D721Med (cell line): ENCODE measurements around the gene CIDEB.

Source experiments
- DNase-seq: peaks from one replicate; pipeline ENCODE4 v3.0.0; 2011; ENCODE audit warnings: low spot score; ENCODE audit not compliant: insufficient read length
- FAIRE-seq: peaks from 2 replicates; lab custom pipeline; 2011; peaks lifted over from hg19 to GRCh38; lab: Jason Lieb, UNC
- CTCF ChIP-seq: IDR thresholded peaks from 2 replicates; pipeline ENCODE4 v1.5.1; 2012; ENCODE audit warnings: mild to moderate bottlenecking, control low read depth; ENCODE audit not compliant: insufficient read depth; ENCODE audit errors: missing control alignments

CIDEB gene

GRCh38 chr14:24285351-24285750 is 22.4 kb downstream of the CIDEB start:
- TF ChIP-seq CTCF, result no peak
- FAIRE-seq (no peak), DNase-seq (no peak)

- no peak for FAIRE-seq
- TF ChIP-seq CTCF, result no peak
- no peak for DNase-seq
These were observed 23.2 kb downstream of the CIDEB start for GRCh38 chr14:24284501-24285035.

GRCh38 chr14:24283796-24284460 is 23.8 kb downstream of the CIDEB start:
- TF ChIP-seq CTCF, result no peak
- DNase-seq, result no peak
- FAIRE-seq, result no peak

GRCh38 chr14:24282736-24283135 is 25.0 kb downstream of the CIDEB start:
- no peak for TF ChIP-seq CTCF
- no peak for FAIRE-seq
- DNase-seq, result no peak

- DNase-seq, result no peak
- TF ChIP-seq CTCF, result no peak
- no peak for FAIRE-seq
These were observed 26.1 kb downstream of the CIDEB start for GRCh38 chr14:24281636-24282035.

- no peak for DNase-seq
- FAIRE-seq, result no peak
- TF ChIP-seq CTCF, result no peak
These were observed 26.8 kb downstream of the CIDEB start for GRCh38 chr14:24280797-24281460.
